Measurements from ENCODE around the gene OR52E1.

GRCh38 chr11:5096011-5096410 is 26.6 kb downstream of the OR52E1 start:
- no peak for TF ChIP-seq CTCF (IDR thresholded peaks at IDR 0.05; ENCODE audit: insufficient read depth, low read length, poor library complexity, severe bottlenecking)
- no peak for TF ChIP-seq EZH2phosphoT487 (conservative IDR thresholded peaks at IDR 0.05; ENCODE audit: low read length)
